NCI-H748 (cell line): Measurements from ENCODE around the gene NPAS3.

Experiments
- DNase-seq: peaks from one replicate; lab custom pipeline; 2025; ENCODE audit not compliant: unreplicated experiment; lab: John Stamatoyannopoulos, UW

The NPAS3 gene

DNA sequence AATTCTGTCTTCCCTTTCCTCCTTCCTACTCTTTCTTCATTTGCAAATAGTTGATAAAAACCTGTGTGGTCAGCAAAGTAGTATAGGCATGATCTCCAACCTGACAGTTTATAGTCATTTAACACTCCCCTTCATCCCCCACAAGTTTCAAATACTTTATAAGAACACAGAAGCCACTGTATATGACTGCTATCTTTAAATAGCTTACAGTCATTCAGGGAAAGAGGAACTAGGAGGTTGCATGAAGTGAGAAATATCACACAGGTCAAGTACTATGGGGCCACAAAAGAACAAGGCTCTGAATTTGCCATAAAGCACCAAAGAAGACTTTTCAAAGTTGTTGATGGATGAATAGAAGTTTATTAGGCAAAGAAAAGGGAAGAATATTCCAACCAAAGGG is 431.3 kb downstream of the NPAS3 start:
- DNase-seq: no peak

DNA sequence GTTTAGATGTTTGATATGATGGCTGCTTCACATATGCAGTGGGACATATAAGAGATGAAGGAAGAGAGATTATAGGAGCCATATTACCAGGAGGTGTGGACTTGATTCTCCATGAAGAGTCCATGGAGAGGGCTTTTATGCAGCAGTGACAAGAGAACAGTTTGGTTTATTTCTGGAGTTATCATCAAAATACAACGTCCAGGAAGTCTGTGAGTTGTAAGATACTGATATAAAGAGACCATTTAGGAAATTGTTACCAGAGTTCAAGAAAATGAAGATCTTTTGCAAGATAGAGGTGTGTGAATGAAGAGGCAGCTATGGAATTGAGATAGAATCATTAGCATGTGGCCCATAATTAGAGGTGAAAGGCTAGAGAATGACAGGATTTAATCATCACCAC is 431.7 kb downstream of the NPAS3 start:
- DNase-seq: no peak

DNA sequence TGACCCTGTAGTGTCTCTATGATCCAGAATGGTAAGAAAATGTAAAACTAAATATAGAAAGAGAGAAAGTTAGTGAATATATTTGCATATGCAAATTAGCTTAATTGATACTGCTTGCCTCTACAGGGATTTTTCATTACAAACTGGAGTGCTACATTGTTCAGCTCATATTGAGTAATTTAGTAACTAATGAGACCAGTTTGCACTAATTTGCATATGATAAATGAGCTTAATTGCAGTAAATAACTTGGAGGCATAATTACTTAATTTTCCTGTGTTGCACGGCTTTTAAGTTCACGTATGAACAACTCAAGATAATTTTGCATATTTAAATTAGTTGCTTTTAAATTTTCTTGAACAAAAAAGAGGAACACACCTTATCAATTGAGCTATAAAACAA is 436.5 kb downstream of the NPAS3 start:
- DNase-seq: no peak

DNA sequence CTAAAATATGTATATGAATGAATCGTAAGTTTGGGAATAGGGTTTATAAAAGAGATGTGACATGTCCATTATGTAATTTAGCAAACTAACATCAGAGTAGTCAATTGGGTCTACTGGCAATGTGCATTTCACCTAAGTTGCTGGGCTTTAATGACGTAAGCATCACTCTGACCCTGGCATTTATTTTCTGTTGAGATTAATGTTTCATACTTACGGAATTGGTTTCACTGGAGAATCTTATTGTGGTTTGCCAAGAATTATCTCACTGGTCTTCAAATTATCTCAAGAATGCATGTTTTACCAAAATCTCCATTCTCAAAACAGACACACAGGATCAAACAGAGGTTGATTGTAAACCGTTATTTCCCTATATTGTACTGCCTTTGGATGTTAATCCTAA is 437.1 kb downstream of the NPAS3 start:
- no peak for DNase-seq

DNA sequence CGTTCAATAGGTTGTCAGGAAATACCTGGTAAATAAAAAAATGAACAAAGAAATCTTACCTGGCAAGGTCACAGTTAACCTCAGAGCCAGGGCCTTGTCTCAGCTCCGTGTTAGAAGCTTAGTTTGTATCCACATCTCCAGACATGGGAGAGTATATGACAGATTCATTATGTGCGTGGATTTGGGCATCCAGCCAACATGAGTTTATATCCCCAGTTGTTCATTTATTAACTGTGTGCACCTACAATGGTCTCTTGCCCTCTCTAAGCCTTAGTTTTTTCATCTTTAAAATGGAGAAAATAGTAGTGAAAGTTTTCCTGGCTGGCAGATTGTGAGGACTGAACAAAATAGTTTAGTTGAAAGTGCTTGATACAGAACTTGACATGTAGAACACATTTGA is 437.8 kb downstream of the NPAS3 start:
- no peak for DNase-seq

DNA sequence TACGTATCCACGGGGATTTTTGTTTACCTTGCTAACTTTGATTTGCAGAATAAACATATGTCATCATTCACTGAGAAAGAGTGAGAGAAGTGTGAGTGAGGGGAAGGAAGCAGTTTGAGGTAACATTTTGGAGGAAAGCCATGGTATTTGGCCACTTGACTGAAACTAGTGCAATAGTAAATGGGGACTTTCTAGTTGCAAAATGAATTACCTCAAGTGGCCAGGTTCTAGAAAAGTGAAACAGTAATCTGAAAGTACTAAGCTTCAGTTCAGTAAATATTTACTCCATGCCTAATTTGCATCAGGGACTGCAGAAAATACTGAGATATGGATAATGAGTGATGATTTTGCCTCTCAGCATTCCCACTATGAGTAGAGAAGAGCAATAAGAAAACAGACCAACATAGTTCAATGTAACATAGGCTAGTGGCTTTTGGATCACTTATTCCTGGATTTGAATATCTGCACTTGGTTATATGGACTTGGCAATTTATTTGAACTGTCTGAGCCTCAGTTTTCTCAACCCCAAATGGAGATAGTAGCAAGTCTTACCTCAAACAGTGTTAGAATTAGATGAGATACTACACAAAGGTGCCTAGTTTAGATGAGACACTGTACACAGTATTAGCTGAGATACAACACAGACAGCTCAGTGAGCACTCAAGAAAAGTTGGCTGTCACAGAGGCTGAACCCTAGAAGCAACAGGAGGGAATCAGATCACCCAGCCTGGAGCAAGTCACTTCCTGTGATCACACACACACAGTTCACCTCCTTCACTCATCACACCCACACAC is 439.1 kb downstream of the NPAS3 start:
- DNase-seq: no peak

DNA sequence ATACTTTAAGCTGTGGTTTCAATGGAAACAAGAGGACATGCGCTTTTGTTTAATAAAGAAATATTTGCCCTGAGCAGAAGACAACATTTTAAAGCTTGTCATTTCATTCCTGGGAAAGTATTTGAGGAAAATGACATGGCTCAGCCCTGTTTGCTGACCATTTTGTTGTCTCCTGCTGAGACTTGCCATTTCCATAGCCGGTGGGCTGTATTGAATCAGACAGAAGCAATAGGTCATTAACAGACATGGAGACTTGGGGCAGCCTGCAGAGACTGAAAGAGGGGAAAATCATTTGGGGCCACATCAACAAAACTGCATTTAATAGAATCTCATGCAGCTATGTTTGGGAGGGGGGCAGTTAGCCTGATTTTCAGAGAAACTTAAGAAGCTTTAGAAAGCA is 443.0 kb downstream of the NPAS3 start:
- DNase-seq: no peak

DNA sequence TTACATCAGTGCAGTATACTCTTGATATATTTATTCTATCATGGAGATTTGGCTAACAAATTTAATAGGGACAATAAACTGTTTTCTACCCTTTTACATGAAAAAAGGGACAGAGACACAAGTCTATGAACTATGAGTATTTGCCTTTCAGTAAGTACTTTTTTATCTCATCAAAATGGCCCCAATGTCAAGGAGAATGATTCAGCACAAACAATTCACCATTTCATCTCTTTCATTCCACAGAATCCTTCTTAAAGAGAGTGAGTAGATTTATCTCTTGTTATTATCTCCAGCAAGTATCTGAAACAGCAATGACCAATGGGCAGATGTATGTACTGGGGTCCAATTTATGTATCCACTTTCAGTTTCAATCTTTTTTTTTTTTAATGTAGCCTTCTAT is 447.5 kb downstream of the NPAS3 start:
- no peak for DNase-seq

DNA sequence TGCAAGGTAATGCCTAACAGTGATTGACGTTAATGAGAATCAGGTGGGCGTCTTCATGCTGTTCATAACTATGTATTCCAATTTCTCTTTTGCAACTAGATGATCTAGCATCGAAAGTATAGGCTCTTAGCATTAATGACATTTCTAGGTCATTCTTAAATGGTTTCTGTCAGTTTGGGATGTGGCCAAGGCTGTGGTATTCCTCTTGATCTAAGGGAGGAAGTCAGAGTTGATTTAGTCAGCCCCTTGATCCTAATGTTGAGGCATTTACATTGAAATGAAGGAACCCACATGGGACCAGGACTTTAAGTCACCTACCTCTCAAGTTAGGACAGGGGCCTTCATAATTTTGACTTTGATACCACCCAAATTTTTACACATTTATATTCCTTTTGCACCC is 448.1 kb downstream of the NPAS3 start:
- no peak for DNase-seq

DNA sequence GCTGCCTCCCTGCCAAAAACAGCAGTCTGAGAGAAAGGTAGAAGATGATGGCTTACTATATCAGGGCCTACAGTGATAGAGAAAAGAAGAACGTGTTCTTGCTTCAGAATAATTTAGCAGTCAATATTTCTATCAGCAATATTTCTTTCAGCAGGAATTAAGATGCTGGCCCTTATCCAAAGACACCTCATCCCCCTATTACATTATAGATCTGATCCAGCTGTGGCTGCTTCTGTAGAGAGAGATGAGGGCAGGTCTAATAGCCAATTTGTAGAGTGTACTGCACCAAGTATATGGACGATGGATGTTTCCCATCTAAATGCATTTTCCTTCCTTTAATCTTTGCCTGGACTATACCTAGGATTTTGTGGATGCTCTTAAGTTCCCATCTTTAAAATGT is 451.7 kb downstream of the NPAS3 start:
- DNase-seq: no peak

DNA sequence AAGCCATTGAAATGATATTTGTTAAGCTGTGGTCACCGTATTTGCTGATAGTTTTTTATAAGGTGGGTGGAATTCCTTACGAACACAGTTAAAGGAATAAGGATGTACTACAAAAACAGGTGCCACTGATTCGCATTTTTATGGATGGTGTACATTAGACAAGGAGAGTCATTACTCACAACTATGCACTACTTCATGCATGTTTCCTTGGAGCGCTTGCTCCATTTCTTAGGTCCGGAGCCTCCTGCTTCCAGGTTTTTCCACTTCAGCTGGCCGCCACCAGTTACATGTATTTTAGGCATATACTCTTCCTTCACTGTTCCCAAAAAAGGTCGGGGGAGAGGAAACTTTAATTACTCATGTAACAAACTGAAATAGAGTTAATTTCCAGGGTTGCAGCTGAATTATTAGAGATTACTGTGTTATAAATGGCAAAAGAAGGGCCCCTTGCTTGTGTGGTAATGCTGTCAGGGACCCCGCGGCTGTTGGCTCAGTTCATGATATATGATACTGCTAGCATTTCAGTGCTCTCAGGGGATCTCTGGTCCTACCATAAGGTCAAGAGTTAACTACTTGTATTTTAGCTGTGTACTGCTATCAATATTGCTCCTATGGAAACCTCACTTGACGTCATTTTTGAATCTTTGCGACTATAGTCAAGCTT is 454.7 kb downstream of the NPAS3 start:
- DNase-seq: peak; percentile 55

DNA sequence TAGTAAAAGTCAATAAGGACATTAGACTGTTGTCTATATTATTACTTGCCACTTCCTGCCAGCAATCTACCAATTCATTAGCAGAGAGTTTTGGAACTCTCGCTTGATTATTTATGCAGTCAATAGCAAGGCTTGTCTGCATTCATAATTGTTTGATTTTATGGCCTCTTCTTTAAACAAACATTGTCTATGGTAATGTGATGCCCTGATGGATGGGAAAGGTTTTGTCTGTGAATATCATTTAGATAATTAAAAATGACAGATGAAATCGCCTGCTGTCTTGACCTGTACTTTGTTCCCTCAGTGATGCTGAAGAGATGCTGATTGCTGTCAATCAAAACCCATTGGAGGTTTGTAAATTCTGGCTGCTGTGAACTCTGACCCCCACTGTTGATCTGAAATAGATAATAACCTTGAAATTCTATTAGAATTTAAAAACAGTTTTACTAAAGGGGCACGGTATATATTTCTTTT is 455.3 kb downstream of the NPAS3 start:
- DNase-seq: peak; percentile 96

DNA sequence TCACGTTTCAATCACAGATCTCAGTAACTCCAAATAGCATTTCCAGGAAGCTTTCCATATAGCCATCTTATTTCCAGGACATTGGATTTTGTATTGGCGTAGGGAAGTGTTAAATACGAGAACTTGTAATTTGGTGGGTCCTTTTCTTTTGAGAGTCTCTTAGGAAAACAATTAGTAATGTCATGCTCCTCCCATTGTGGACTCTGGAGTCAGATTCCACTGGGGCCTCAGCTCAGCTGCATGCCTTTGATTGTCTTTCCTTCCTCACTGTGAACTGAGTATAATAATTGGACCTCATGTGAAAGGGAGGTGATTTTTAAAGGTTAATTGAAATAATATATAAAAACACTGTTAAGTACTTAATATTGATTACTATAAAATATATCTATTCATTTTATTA is 462.6 kb downstream of the NPAS3 start:
- no peak for DNase-seq

DNA sequence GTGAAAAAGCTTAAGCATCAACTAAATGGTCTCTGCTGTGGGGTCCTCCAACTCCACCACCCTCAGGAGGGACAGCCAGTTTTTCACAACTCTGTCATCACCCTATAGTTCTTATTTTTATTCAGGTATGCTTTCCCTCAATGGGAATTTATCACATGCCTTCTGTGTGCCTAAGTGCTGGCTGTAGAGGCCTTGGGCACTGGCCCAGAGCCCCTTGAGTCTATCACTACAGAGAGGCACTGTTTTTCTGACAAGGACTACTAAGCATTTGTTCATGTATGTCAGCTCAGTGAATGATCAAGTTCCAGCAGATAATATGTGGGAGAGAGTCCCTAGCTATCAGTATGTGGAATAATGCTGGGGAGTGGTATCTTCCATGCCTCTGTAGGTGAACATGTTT is 463.9 kb downstream of the NPAS3 start:
- DNase-seq: no peak

DNA sequence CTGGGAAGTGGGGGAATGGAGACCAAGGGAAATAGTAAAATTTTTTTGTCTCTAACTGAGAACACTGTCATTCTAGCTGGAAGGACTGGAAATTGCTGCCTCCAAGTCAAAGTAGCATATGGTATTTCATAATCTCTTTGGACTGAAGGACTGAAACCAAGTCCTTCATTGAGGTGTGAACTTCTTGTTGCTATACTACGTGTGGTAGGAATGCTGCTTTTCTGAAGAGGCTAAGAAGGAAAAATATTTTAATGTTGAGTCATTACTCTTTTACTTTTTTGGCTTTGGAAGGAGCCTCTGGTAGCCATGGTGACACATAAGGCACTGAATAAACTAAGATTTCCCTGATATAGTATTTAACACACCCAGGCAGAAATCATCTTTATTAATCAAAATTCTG is 465.4 kb downstream of the NPAS3 start:
- no peak for DNase-seq

DNA sequence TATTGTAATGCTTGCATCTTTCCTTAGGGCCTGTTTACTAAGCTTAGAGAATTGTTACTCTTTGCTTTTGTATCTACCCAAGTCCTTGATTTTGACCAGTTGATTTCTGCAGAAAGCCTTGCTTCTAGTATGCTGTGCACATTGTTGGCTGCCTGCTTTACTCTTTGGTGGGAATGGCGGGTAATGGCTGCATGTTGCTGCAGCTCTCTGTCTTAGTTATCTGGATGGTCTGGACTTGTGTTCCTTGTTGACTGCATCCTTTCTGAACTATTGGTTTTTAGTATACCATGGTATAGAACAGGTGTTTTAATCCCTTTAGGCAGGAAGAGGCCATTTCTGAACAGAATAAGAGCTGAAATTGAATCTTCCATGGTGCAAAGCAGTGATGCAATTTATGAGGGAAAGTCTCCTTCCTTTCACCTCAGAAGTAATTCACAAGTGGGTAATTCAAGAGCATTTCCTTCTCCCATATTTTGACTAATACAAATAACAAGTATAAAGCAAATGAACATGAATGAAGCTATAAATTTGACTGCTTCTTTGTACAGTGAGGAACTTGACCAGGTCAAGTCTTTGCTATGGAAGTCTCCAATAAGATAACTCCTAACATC is 466.4 kb downstream of the NPAS3 start:
- DNase-seq: no peak

DNA sequence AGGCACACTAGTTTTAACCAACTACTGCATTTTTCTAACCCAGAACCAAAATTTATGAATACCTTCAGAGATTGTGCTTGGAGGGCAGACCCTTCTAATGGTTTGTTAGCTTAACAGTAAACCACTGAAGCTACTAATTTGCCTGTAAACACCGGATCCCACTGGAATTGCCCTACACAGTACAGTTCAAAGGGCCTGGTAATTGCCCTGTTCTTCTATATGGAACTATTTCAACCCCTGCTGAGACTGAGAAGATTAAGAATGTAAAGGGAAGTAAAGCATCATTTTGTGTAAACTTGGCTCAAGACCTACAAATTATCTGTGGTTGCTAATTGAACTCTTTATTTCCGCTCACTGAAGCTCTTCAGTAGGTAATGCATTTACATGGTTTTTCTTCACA is 468.1 kb downstream of the NPAS3 start:
- peak; percentile 71 for DNase-seq

DNA sequence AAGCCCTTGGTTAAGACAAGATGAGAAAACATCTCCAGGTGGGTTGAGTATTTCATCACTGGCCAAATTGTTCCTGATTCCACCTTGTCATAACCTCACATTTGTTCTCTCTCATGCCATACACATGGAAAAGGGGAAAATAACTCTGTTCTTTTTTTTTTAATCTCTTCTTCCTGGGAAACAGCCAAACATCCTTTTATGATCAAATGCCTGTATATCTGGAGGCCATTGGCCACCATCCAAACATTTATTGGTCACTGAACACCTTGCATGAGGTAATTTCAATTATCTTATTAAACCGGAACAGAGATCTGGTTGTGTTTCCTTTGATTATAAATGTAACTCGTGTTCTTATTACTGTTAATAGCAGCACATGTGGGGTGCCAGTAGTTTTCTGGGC is 469.6 kb downstream of the NPAS3 start:
- DNase-seq: peak; percentile 31

DNA sequence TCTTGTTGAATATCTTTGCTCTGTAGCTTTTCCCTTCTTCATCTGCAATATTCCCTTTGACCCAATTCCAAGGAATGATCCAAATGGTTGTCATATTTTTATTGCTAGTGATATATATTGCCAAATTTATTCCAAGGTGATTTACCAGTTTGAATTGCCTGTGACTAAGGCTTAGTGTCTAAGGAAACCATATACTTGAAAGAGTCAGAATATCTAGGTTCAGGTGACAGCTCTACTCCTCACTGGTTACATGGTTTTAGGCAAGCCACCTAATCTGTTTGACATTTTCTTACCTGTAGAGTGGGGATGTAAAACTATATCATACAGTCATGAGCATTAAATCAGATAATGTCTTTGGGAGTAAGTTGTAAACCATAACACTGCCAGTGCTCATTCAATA is 473.8 kb downstream of the NPAS3 start:
- no peak for DNase-seq

DNA sequence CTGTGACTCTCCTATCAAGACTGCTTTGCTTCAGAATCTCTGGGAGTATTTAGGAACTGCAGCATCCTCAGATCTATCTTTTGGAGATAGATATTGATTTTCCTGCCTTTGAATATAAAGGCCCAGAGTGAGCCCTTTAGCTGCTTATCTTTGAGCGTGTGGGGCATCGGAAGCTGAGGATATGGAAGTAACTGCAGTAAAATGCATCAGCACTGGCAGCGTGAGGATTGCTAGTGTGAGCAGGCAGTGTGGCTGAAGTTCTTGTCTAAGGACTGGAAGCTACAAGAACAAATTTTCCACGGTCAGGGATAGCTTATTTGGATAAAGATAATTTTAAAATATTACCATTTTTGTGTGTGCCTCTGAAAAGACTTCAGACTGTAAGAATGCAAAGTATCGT is 474.7 kb downstream of the NPAS3 start:
- no peak for DNase-seq

DNA sequence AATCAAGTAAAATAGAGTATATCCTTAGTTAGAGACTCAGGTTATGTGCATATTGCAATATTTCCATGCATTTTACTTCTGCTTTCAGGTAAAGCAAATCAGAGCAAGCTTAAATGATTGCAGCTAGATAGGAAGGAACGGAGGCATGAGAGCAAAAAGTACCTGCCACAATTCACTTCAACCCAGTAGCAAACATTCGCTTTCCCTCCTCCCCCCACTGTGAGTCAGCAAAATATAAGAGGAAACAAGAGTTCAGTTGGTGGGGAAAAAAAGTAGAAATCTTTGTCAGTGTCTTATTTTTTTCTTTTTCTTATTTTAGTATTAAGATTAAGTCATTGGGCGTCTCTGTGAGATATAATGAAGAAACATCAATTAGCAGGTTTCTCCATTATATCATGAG is 475.4 kb downstream of the NPAS3 start:
- no peak for DNase-seq

DNA sequence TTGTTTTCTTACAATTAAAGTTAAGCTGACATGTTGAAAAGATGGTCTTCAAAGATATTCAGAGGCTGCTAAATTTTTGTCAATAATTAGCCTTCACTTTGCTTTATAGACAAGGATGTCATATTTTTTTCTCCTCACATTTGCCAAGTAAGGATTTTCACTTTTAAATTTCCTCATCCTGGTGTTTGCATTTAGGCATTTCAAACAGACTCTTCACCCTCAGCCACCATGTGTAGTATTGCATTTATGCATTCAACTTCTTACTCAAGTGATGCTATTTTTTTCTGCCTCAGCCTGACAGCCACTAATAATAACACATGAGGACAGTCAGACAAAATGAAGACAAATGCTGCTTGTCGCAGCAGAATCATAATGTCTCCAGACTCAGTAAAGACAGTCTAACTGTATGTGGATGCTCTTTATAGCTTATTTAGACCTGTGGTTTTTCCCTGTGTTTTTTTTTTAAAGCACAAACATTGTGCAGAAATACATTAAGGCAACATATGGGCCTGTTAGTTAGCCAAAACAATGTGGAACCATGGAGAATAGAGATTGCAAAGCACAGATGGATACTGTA is 481.5 kb downstream of the NPAS3 start:
- DNase-seq: no peak
